Calu3 (cell line): ENCODE results near the gene HDHD5. TPM values are rescaled to one million over a fixed set of nuclear protein-coding genes. Genes with fewer than 3 reads are reported as not detected.

Source experiments
- BruUV-seq: library from RNA; stranded (reverse); fragments of 400-500 nt; replicated peaks from 2 replicates; lab custom pipeline; 2021; lab: Mats Ljungman, UMichigan
- CTCF ChIA-PET: fragments of 300-600 bp; sonication (Branson Sonifier 250); formaldehyde crosslinking; loops from one replicate; lab custom pipeline; 2022; ENCODE audit warnings: antibody characterized with exemption; lab: Charles Lee
- DNase-seq: peaks from one replicate; pipeline ENCODE4 v3.0.0; 2022
- H3K27ac Mint-ChIP-seq: one replicate; pipeline ENCODE4 v1.8.0; 2022; ENCODE audit warnings: mixed read lengths; ENCODE audit not compliant: unreplicated experiment
- H3K27me3 Mint-ChIP-seq: one replicate; pipeline ENCODE4 v1.8.0; 2022; ENCODE audit warnings: mixed read lengths; ENCODE audit not compliant: unreplicated experiment
- H3K36me3 Mint-ChIP-seq: one replicate; pipeline ENCODE4 v1.8.0; 2022; ENCODE audit warnings: mild to moderate bottlenecking, moderate library complexity, mixed read lengths; ENCODE audit not compliant: insufficient read depth, unreplicated experiment
- H3K4me1 Mint-ChIP-seq: one replicate; pipeline ENCODE4 v1.8.0; 2022; ENCODE audit warnings: mild to moderate bottlenecking, low read depth, mixed read lengths; ENCODE audit not compliant: unreplicated experiment
- H3K4me3 Mint-ChIP-seq: one replicate; pipeline ENCODE4 v1.8.0; 2022; ENCODE audit warnings: mild to moderate bottlenecking, low read depth, moderate library complexity, mixed read lengths; ENCODE audit not compliant: unreplicated experiment
- H3K9me3 Mint-ChIP-seq: one replicate; pipeline ENCODE4 v1.8.0; 2022; ENCODE audit warnings: low read depth, mixed read lengths; ENCODE audit not compliant: unreplicated experiment
- intact Hi-C: fragments of 100-400 bp; cut with micrococcal nuclease; formaldehyde crosslinking; loops from one replicate; pipeline ENCODE4 v1.10.0; 2022; ENCODE audit not compliant: unreplicated experiment
- total RNA-seq: library from RNA; stranded (reverse); gene quantifications from 2 replicates; pipeline ENCODE4 v1.2.3, GENCODE V29; 2022
- TF ChIP-seq, protein P1 (sequence below): fragments of 200-600 bp; IDR thresholded peaks from one replicate; pipeline ENCODE4 v1.8.0; 2022; ENCODE audit warnings: antibody characterized with exemption; ENCODE audit not compliant: unreplicated experiment

The HDHD5 gene
- total RNA-seq, 1 experiment from 2014 or later, result 44.4 TPM

DNA sequence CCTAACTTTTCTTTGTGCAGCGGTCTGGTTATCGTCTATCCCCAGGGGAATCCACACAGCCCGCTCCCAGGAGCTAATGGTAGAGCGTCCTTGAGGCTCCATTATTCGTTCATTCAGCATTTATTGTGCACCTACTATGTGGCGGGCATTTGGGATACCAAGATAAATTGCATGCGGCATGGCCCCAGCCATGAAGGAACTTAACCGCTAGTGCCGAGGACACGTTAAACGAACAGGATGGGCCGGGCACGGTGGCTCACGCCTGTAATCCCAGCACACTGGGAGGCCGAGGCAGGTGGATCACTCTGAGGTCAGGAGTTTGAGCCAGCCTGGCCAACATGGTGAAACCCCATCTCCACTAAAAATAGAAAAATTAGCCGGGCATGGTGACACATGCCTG, 49.1 kb downstream of the HDHD5 start:
- Mint-ChIP-seq H3K36me3 (no peaks in the 10 kb centered on the region), H3K27me3 (no peaks in the 10 kb centered on the region), H3K4me1 (no peaks in the 10 kb centered on the region), H3K9me3 (no peaks in the 10 kb centered on the region), H3K27ac (no peak overlapping the region), H3K4me3 (no peak overlapping the region)
- CTCF ChIA-PET, result no interaction called here
- DNase-seq, result no peak
- BruUV-seq, result no TSS peak
- intact Hi-C loops, result no loop called here
- TF ChIP-seq, protein P1, sequence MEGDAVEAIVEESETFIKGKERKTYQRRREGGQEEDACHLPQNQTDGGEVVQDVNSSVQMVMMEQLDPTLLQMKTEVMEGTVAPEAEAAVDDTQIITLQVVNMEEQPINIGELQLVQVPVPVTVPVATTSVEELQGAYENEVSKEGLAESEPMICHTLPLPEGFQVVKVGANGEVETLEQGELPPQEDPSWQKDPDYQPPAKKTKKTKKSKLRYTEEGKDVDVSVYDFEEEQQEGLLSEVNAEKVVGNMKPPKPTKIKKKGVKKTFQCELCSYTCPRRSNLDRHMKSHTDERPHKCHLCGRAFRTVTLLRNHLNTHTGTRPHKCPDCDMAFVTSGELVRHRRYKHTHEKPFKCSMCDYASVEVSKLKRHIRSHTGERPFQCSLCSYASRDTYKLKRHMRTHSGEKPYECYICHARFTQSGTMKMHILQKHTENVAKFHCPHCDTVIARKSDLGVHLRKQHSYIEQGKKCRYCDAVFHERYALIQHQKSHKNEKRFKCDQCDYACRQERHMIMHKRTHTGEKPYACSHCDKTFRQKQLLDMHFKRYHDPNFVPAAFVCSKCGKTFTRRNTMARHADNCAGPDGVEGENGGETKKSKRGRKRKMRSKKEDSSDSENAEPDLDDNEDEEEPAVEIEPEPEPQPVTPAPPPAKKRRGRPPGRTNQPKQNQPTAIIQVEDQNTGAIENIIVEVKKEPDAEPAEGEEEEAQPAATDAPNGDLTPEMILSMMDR, result no peak

DNA sequence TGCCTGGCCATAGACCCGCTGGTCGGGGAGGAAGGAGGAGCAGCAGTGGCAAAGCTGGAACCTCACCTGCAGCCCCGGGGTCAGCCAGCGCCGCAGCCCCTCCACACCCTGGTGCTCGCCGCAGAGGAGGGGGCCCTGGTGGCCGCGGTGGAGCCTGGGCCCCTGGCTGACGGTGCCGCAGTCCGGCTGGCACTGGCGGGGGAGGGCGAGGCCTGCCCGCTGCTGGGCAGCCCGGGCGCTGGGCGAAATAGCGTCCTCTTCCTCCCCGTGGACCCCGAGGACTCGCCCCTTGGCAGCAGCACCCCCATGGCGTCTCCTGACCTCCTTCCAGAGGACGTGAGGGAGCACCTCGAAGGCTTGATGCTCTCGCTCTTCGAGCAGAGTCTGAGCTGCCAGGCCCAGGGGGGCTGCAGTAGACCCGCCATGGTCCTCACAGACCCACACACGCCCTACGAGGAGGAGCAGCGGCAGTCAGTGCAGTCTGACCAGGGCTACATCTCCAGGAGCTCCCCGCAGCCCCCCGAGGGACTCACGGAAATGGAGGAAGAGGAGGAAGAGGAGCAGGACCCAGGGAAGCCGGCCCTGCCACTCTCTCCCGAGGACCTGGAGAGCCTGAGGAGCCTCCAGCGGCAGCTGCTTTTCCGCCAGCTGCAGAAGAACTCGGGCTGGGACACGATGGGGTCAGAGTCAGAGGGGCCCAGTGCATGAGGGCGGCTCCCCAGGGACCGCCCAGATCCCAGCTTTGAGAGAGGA, 49.8 kb downstream of the HDHD5 start:
- intact Hi-C loops, result no loop called here
- Mint-ChIP-seq H3K9me3 (no peaks in the 10 kb centered on the region), H3K27me3 (no peaks in the 10 kb centered on the region), H3K36me3 (no peaks in the 10 kb centered on the region), H3K4me3 (no peak overlapping the region), H3K4me1 (no peaks in the 10 kb centered on the region), H3K27ac (no peak overlapping the region)
- CTCF ChIA-PET, result interaction anchor here (0.7 kb wide), 1 partner anchor 26 kb away, joined by 3 read pairs; no protein-coding TSS in a partner anchor
- no peak for DNase-seq
- no TSS peak for BruUV-seq
- TF ChIP-seq, protein P1, result no peak

DNA sequence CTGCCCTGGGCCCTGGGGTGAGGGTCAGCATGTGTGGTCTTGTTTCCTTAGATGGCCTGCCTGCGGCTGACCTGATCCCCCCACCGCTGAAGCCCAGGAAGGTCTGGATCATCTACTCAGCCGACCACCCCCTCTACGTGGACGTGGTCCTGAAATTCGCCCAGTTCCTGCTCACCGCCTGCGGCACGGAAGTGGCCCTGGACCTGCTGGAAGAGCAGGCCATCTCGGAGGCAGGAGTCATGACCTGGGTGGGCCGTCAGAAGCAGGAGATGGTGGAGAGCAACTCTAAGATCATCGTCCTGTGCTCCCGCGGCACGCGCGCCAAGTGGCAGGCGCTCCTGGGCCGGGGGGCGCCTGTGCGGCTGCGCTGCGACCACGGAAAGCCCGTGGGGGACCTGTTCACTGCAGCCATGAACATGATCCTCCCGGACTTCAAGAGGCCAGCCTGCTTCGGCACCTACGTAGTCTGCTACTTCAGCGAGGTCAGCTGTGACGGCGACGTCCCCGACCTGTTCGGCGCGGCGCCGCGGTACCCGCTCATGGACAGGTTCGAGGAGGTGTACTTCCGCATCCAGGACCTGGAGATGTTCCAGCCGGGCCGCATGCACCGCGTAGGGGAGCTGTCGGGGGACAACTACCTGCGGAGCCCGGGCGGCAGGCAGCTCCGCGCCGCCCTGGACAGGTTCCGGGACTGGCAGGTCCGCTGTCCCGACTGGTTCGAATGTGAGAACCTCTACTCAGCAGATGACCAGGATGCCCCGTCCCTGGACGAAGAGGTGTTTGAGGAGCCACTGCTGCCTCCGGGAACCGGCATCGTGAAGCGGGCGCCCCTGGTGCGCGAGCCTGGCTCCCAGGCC, 50.6 kb downstream of the HDHD5 start:
- Mint-ChIP-seq H3K27me3 (no peaks in the 10 kb centered on the region), H3K4me3 (no peak overlapping the region), H3K4me1 (no peaks in the 10 kb centered on the region), H3K9me3 (no peaks in the 10 kb centered on the region), H3K27ac (no peak overlapping the region), H3K36me3 (no peaks in the 10 kb centered on the region)
- TF ChIP-seq, protein P1, result no peak
- CTCF ChIA-PET, result no interaction called here
- BruUV-seq, result no TSS peak
- intact Hi-C loops, result no loop called here
- no peak for DNase-seq

DNA sequence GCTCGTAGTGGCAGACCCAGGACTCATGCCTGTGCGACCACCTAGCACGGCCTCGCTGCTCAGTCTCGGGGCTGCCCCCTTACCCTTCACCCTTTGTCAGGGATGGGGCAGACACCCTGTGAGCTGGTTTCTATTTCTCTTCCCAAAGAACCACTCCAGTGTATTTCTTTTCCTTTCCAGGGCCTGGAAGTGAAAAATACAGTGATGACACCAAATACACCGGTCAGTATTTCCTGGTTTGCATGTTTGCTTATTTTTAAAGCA, 51.6 kb downstream of the HDHD5 start:
- CTCF ChIA-PET, result no interaction called here
- TF ChIP-seq, protein P1, result no peak
- H3K4me1 Mint-ChIP-seq, result no peaks in the 10 kb centered on the region
- no TSS peak for BruUV-seq
- DNase-seq, result no peak
- no peaks in the 10 kb centered on the region for H3K27me3 Mint-ChIP-seq
- no peak overlapping the region for H3K4me3 Mint-ChIP-seq
- H3K9me3 Mint-ChIP-seq, result no peaks in the 10 kb centered on the region
- intact Hi-C loops, result no loop called here
- no peaks in the 10 kb centered on the region for H3K36me3 Mint-ChIP-seq
- no peak overlapping the region for H3K27ac Mint-ChIP-seq
